Bronchial smooth muscle cell (primary cell): ENCODE data around the gene CCR8. TPM values are rescaled to one million over a fixed set of nuclear protein-coding genes. Genes with fewer than 3 reads are reported as not detected.

Experiments
- total RNA-seq: library from RNA; depleted of rRNA; stranded (reverse); fragments of >200 nt; gene quantifications from 2 replicates; pipeline ENCODE4 v1.2.1, GENCODE V29; 2014

Gene CCR8
- not detected in 2 replicates for total RNA-seq

GRCh38 chr3:39329493-39329892, at the start of gene CCR8:
TSS of gene CCR8 (plus strand) at chr3:39329709. CDS start at chr3:39332332, 2,623 bp downstream.

GRCh38 chr3:39279745-39280517, 49.6 kb upstream of the CCR8 start, which contains the start of gene CX3CR1:
TSS of gene CX3CR1 (minus strand) at chr3:39280036. CDS start at chr3:39266509, 13,527 bp downstream.

Other genes with a start within 250 kb of the CCR8 start
- gene GORASP1, start 222.1 kb upstream of the CCR8 start, total RNA-seq = 30.3 and 32.1 TPM in 2 replicates
- 4.6 and 4.8 TPM in 2 replicates for gene TTC21A, start 222.0 kb upstream of the CCR8 start, total RNA-seq
- 2.2 and 3.0 TPM in 2 replicates for gene CSRNP1, start 176.1 kb upstream of the CCR8 start, total RNA-seq
- under 0.01 TPM in 1 of 2 replicates, not detected in the other for gene XIRP1, start 137.1 kb upstream of the CCR8 start, total RNA-seq
- not detected in 2 replicates for gene CX3CR1, start 49.7 kb upstream of the CCR8 start, total RNA-seq
- gene SLC25A38, start 53.7 kb downstream of the CCR8 start, total RNA-seq = 17.3 and 19.9 TPM in 2 replicates
- gene RPSA, start 77.0 kb downstream of the CCR8 start, total RNA-seq = 1,881 and 1,898 TPM in 2 replicates
- under 0.01 TPM in 1 of 2 replicates, not detected in the other for gene MOBP, start 138.0 kb downstream of the CCR8 start, total RNA-seq